Uterus (tissue), 4 donors: ENCODE results near the gene DLGAP1. TPM values are rescaled to one million over a fixed set of nuclear protein-coding genes. Genes with fewer than 3 reads are reported as not detected.

ENCODE experiments used
- DNase-seq, 2 donors: peaks; one replicate each; pipeline ENCODE4 v3.0.0-alpha.2; 2019 to 2020
- H3K27ac ChIP-seq, 2 donors: fragments of 200-600 bp; sonication (generic); 1 replicate in 1 of 2; 2 replicates in 1 of 2; pipeline ENCODE4 v1.5.1; 2016 to 2018
- H3K27me3 ChIP-seq, 2 donors: fragments of 200-600 bp; sonication (generic); one replicate each; pipeline ENCODE4 v1.5.1; 2018 to 2019; ENCODE audit warnings: control low read depth in 1 of 2
- H3K36me3 ChIP-seq, 2 donors: fragments of 200-600 bp; sonication (generic); one replicate each; pipeline ENCODE4 v1.5.1; 2019; ENCODE audit warnings: control low read depth in 1 of 2
- H3K4me1 ChIP-seq, 2 donors: fragments of 200-600 bp; sonication (generic); one replicate each; pipeline ENCODE4 v1.5.1; 2018 to 2019; ENCODE audit warnings: control low read depth in 1 of 2
- H3K4me3 ChIP-seq, 2 donors: fragments of 200-600 bp; sonication (generic); 1 replicate in 1 of 2; 2 replicates in 1 of 2; pipeline ENCODE4 v1.5.1; 2018 to 2019; ENCODE audit warnings: mild to moderate bottlenecking in 1 of 2
- H3K9me3 ChIP-seq, 2 donors: fragments of 200-600 bp; sonication (generic); one replicate each; pipeline ENCODE4 v1.5.1; 2019; ENCODE audit warnings: control low read depth in 1 of 2
- CTCF ChIP-seq, 4 experiments: fragments of 200-600 bp in 2 of 4; fragments of 450-650 bp in 2 of 4; sonication (generic) in 2 of 4; IDR thresholded peaks; one replicate each; pipeline ENCODE4 v1.5.1; 2016 to 2019; ENCODE audit warnings: antibody characterized with exemption in 4 of 4, mild to moderate bottlenecking in 2 of 4, moderate library complexity in 1 of 4
- POLR2A ChIP-seq, 2 donors: fragments of 450-650 bp; IDR thresholded peaks; one replicate each; pipeline ENCODE4 v1.6.1; 2016; ENCODE audit warnings: antibody characterized with exemption in 2 of 2, mild to moderate bottlenecking in 1 of 2, moderate library complexity in 1 of 2
- intact Hi-C: fragments of 100-400 bp; cut with DNase I; formaldehyde crosslinking; loops from one replicate; pipeline ENCODE4 v1.15.1; 2023; ENCODE audit warnings: low total_unique reads
- total RNA-seq, 4 donors: library from RNA; depleted of rRNA in 3 of 4; stranded (reverse); fragments of >200 nt in 3 of 4; gene quantifications; one replicate each; pipeline versions ENCODE4 v1.1.0 to v1.2.4, GENCODE V29; 2014 to 2023
- donor health status: DM: yes; HTN: yes; CAD: no.

Gene DLGAP1
- total RNA-seq, 4 donors from 2014 or later, result 1.0 to 9.6 (median 3.3) TPM

GRCh38 chr18:3592864-3593263 is 862.2 kb downstream of the DLGAP1 start:
- peaks cover 4 to 18% of the 10 kb centered on the region in 2 donors for H3K4me1 ChIP-seq
- H3K36me3 ChIP-seq, result no peaks in the 10 kb centered on the region
- H3K27ac ChIP-seq, result peak overlapping the region; percentile 95 to 98
- no peak overlapping the region for H3K4me3 ChIP-seq
- DNase-seq, result no peak
- intact Hi-C loops, result loop anchor here (10.0 kb wide), 1 partner anchor 138 kb away; the partner anchor contains the start of gene TGIF1
- TF ChIP-seq CTCF (IDR thresholded peaks at IDR 0.05) (no peak), POLR2A (IDR thresholded peaks at IDR 0.05) (no peak)
- no peaks in the 10 kb centered on the region for H3K27me3 ChIP-seq
- H3K9me3 ChIP-seq, result no peaks in the 10 kb centered on the region

- Histone ChIP-seq H3K4me1 (no peaks in the 10 kb centered on the region), H3K27ac (no peak overlapping the region), H3K4me3 (no peak overlapping the region), H3K9me3 (no peaks in the 10 kb centered on the region), H3K36me3 (no peaks in the 10 kb centered on the region), H3K27me3 (no peaks in the 10 kb centered on the region)
- TF ChIP-seq CTCF (IDR thresholded peaks at IDR 0.05) (no peak), POLR2A (IDR thresholded peaks at IDR 0.05) (no peak)
- DNase-seq, result no peak
- intact Hi-C loops, result loop anchor here (10.0 kb wide), 1 partner anchor 135 kb away; the partner anchor contains the start of gene TGIF1
These were observed 864.9 kb downstream of the DLGAP1 start for GRCh38 chr18:3590096-3590630.

GRCh38 chr18:3585656-3586509 is 869.2 kb downstream of the DLGAP1 start:
- intact Hi-C loops, result no loop called here

GRCh38 chr18:3584897-3585460 is 870.1 kb downstream of the DLGAP1 start:
- no peak overlapping the region for H3K4me3 ChIP-seq
- no peaks in the 10 kb centered on the region for H3K4me1 ChIP-seq
- no peak for TF ChIP-seq POLR2A (IDR thresholded peaks at IDR 0.05)
- TF ChIP-seq CTCF (IDR thresholded peaks at IDR 0.05), result no peak
- intact Hi-C loops, result no loop called here
- H3K9me3 ChIP-seq, result no peaks in the 10 kb centered on the region
- H3K27ac ChIP-seq, result no peak overlapping the region
- no peaks in the 10 kb centered on the region for H3K36me3 ChIP-seq
- H3K27me3 ChIP-seq, result no peaks in the 10 kb centered on the region
- DNase-seq, result no peak

More at GRCh38 chr18:3585656-3586509, 869.2 kb downstream of the DLGAP1 start:
- Histone ChIP-seq H3K36me3 (no peaks in the 10 kb centered on the region), H3K4me3 (no peak overlapping the region), H3K27me3 (no peaks in the 10 kb centered on the region), H3K4me1 (no peaks in the 10 kb centered on the region), H3K9me3 (no peaks in the 10 kb centered on the region), H3K27ac (no peak overlapping the region)
- peak; percentile 67 to 69 for DNase-seq
- TF ChIP-seq CTCF (IDR thresholded peaks at IDR 0.05), result peak; percentile 39 to 70 (median 62)
- TF ChIP-seq POLR2A (IDR thresholded peaks at IDR 0.05), result no peak
